Stimulated activated naive B cell treated with anti-CD40 and anti-IgM and Interleukin-4, amounts not matched to agents 10 μg/mL and 1 μg/mL and 100 μg/mL, for 72 hours (primary cell): Measurements from ENCODE around the gene MRFAP1L1.
"Not testable (repeated sequence)": the region's sequence is repeated elsewhere in the genome, so short reads cannot be mapped to it uniquely, and the experiment has no call there.

Source experiments
- ATAC-seq, 2 donors: fragments of 150-1000 bp; cut with Tn5 transposase; replicated peaks; 2 replicates each; pipeline ENCODE4 v1.10.0; 2021; ENCODE audit warnings: moderate library complexity in 1 of 2
- DNase-seq: peaks from one replicate; pipeline ENCODE4 v3.0.0; 2021
- H3K27ac Mint-ChIP-seq: one replicate; pipeline ENCODE4 v1.8.0; 2022; ENCODE audit warnings: mild to moderate bottlenecking, mixed read lengths
- H3K27me3 Mint-ChIP-seq, 2 donors: one replicate each; pipeline ENCODE4 v1.8.0; 2022; ENCODE audit warnings: mixed read lengths in 2 of 2
- H3K36me3 Mint-ChIP-seq, 2 donors: one replicate each; pipeline ENCODE4 v1.8.0; 2022; ENCODE audit warnings: mixed read lengths in 2 of 2, mild to moderate bottlenecking in 1 of 2
- H3K4me1 Mint-ChIP-seq, 2 donors: one replicate each; pipeline ENCODE4 v1.8.0; 2022; ENCODE audit warnings: mixed read lengths in 2 of 2, mild to moderate bottlenecking in 1 of 2
- H3K4me3 Mint-ChIP-seq, 2 donors: one replicate each; pipeline ENCODE4 v1.8.0; 2022; ENCODE audit warnings: mild to moderate bottlenecking in 2 of 2, mixed read lengths in 2 of 2, moderate library complexity in 1 of 2
- H3K9me3 Mint-ChIP-seq, 2 donors: one replicate each; pipeline ENCODE4 v1.8.0; 2022; ENCODE audit warnings: mixed read lengths in 2 of 2, mild to moderate bottlenecking in 1 of 2

The MRFAP1L1 gene

DNA sequence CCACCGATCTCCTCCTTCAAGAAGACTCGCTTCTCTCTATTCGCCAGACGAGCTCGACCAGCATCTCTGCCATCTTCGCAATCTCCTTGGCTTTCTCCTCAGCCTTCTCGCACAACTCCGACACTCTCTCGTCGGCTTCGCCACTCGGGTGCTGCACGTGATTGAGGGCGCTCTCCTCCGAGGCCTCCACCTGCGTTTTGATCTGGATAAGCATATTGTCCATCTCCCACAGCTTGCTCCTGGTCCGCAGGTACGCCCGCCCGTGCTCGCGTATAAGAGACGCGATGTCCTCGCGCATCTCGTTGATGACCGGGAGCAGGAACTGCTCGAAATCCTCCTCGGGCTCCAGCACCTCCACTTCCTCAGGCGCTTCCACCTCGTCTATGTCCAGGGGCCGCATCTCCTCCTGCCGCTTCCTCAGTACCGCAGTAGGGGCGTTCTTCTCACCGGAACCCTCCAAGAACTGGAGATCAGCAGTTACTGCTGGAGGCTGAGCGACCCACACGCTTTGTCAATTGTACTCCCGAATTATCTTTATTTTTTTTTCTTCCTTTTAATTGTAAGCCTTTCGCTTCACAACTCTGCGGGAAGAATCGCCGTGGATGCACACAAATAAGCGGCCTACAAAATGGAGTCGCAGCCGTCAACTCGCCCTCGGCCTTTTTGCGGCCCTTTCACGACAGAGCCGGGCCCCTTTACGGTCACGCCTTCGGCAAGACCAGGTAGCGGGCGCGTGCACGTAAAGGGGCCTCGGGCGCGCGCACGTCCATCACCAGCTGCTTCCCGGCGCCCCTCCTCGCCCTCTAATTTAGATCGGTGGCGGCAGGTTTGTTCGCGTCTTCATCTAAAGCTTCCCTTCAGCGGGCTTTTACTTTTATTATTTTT, at the start of gene MRFAP1L1:
Gene MRFAP1L1 (minus strand): TSS at position 636 of the 885 bp plus-strand sequence. CDS start 236 bp downstream, at position 400.
- ATAC-seq: peak; percentile 83 to 85
- no peaks in the 10 kb centered on the region for H3K27me3 Mint-ChIP-seq
- DNase-seq: peak; percentile 95
- peak within 1 kb of the TSS; percentile 87 to 100 for H3K4me3 Mint-ChIP-seq
- H3K36me3 Mint-ChIP-seq: peaks cover 28 to 52% of the 10 kb centered on the region in 2 donors
- H3K27ac Mint-ChIP-seq: peak within 1 kb of the TSS; percentile 98
- peaks cover 42 to 57% of the 10 kb centered on the region in 2 donors for H3K4me1 Mint-ChIP-seq
- H3K9me3 Mint-ChIP-seq: peaks cover 6 to 8% of the 10 kb centered on the region in 2 donors

GRCh38 chr4:6758728-6759127, 49.1 kb upstream of the MRFAP1L1 start:
- H3K36me3 Mint-ChIP-seq: no peaks in the 10 kb centered on the region
- no peak overlapping the region for H3K27ac Mint-ChIP-seq
- DNase-seq (no peak), ATAC-seq (no peak)
- peaks cover 0 to 4% of the 10 kb centered on the region in 2 donors for H3K4me1 Mint-ChIP-seq
- H3K27me3 Mint-ChIP-seq: peaks cover 17 to 21% of the 10 kb centered on the region in 2 donors
- H3K9me3 Mint-ChIP-seq: no peaks in the 10 kb centered on the region
- no peak overlapping the region for H3K4me3 Mint-ChIP-seq

- ATAC-seq, H3K4me3 Mint-ChIP-seq, DNase-seq, H3K36me3 Mint-ChIP-seq, H3K4me1 Mint-ChIP-seq, H3K27ac Mint-ChIP-seq, H3K9me3 Mint-ChIP-seq: not testable (repeated sequence)
- H3K27me3 Mint-ChIP-seq: peaks cover 8 to 17% of the 10 kb centered on the region in 2 donors
Observed at GRCh38 chr4:6756345-6756744, 46.7 kb upstream of the MRFAP1L1 start.

DNA sequence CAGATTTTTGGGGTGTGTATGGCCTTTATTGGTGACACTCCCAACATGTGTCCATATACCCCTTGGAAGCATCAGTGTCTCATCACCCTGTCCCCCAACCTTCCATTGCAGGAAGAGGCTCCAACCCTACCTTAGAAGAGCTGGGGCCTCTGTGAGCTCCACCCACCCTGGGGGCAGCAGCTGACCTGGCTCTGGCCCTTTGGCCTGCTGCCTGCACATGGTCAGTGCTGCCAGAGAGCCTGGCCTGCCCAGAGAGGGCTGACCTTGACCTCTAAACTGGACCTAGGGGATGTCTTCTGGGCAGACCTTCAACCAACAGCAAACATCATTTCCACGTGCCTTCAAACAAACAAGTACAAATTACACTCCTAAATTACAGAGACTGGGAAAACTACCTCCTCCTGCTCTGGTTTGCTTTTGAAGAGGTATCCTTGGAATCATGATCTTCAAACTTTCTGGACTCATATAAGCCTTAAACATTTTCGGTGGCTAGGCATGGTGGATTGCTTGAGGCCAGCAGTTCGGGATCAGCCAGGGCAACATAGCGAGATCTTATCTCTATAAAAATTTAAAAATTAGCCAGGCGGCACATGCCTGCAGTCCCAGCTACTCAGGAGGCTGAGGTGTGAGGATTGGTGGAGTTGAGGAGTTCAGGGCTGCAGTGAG, 45.6 kb upstream of the MRFAP1L1 start:
- H3K36me3 Mint-ChIP-seq: no peaks in the 10 kb centered on the region
- DNase-seq: no peak
- peaks cover 0 to 3% of the 10 kb centered on the region in 2 donors for H3K4me1 Mint-ChIP-seq
- no peak for ATAC-seq
- no peak overlapping the region for H3K27ac Mint-ChIP-seq
- peaks cover 0 to 6% of the 10 kb centered on the region in 2 donors for H3K27me3 Mint-ChIP-seq
- no peak overlapping the region for H3K4me3 Mint-ChIP-seq
- no peaks in the 10 kb centered on the region for H3K9me3 Mint-ChIP-seq

DNA sequence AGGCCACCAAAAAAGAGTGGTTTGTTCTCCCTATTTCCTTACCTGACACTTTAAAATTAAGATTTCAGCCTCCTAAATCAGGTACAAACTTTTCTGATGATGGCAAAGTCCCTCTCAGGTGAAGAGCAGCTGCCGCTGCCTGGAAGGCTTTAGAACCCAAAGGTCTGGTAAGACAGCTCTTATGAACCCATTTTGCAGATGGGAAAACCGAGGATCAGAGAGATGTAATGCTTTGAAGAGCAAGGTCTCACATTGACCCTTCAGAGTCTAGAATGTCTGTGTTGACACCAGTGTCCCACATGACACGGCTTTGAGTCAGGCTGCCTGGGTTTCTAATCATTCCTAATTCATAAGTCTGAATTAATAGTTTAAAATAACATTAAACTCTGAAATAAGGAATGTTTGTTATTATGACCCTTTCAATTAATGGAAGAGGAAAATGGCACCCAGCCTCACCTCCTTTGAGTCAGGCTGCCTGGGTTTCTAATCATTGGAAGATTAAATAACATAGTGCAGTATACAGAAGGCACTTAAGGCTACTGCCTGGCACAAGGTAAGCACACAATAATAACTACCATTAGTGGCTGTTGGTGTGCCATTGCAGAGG, 44.9 kb upstream of the MRFAP1L1 start:
- Mint-ChIP-seq H3K4me3 (no peak overlapping the region), H3K27me3 (peaks cover 2 to 8% of the 10 kb centered on the region in 2 donors), H3K27ac (no peak overlapping the region), H3K36me3 (no peaks in the 10 kb centered on the region), H3K4me1 (peaks cover 0 to 3% of the 10 kb centered on the region in 2 donors), H3K9me3 (no peaks in the 10 kb centered on the region)
- no peak for ATAC-seq
- no peak for DNase-seq

DNA sequence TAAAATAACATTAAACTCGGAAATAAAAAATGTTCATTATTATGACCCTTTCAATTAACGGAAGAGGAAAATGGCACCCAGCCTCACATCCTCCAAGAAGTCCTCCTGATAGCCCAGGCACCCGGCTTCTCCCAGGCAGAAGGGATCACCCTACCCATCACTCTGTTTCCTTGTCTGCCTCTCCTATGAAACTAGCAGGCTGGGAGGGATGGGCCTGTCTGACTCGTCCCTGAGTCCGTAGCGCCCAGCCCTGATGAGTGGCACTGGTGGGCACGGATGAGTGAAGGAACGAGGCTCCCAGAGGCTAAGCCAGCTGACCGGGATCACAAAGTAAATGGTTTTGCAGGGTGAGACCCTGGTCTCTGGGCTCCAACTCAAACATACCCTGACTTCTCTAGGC, 44.2 kb upstream of the MRFAP1L1 start:
- DNase-seq (no peak), ATAC-seq (no peak)
- Mint-ChIP-seq H3K27ac (no peak overlapping the region), H3K9me3 (no peaks in the 10 kb centered on the region), H3K36me3 (no peaks in the 10 kb centered on the region), H3K4me3 (no peak overlapping the region), H3K27me3 (peaks cover 4 to 11% of the 10 kb centered on the region in 2 donors), H3K4me1 (peaks cover 0 to 3% of the 10 kb centered on the region in 2 donors)

- Mint-ChIP-seq H3K27ac (no peak overlapping the region), H3K4me3 (no peak overlapping the region), H3K4me1 (peaks cover 0 to 3% of the 10 kb centered on the region in 2 donors), H3K27me3 (peaks cover 4 to 7% of the 10 kb centered on the region in 2 donors), H3K36me3 (no peaks in the 10 kb centered on the region), H3K9me3 (no peaks in the 10 kb centered on the region)
- ATAC-seq (no peak), DNase-seq (no peak)
Observed at GRCh38 chr4:6753103-6753560, 43.5 kb upstream of the MRFAP1L1 start.

GRCh38 chr4:6752486-6752829, 42.8 kb upstream of the MRFAP1L1 start:
- ATAC-seq: no peak

GRCh38 chr4:6751611-6752485, 42.2 kb upstream of the MRFAP1L1 start:
- Mint-ChIP-seq H3K27ac (no peak overlapping the region), H3K4me3 (no peak overlapping the region), H3K27me3 (peaks cover 7 to 8% of the 10 kb centered on the region in 2 donors), H3K36me3 (no peaks in the 10 kb centered on the region), H3K9me3 (no peaks in the 10 kb centered on the region), H3K4me1 (peaks cover 0 to 3% of the 10 kb centered on the region in 2 donors)
- no peak for ATAC-seq
- no peak for DNase-seq

More at GRCh38 chr4:6752486-6752829, 42.8 kb upstream of the MRFAP1L1 start:
- Mint-ChIP-seq H3K36me3 (no peaks in the 10 kb centered on the region), H3K27me3 (peaks cover 4 to 7% of the 10 kb centered on the region in 2 donors), H3K9me3 (no peaks in the 10 kb centered on the region), H3K27ac (no peak overlapping the region), H3K4me3 (no peak overlapping the region), H3K4me1 (peaks cover 0 to 3% of the 10 kb centered on the region in 2 donors)
- DNase-seq: no peak

DNA sequence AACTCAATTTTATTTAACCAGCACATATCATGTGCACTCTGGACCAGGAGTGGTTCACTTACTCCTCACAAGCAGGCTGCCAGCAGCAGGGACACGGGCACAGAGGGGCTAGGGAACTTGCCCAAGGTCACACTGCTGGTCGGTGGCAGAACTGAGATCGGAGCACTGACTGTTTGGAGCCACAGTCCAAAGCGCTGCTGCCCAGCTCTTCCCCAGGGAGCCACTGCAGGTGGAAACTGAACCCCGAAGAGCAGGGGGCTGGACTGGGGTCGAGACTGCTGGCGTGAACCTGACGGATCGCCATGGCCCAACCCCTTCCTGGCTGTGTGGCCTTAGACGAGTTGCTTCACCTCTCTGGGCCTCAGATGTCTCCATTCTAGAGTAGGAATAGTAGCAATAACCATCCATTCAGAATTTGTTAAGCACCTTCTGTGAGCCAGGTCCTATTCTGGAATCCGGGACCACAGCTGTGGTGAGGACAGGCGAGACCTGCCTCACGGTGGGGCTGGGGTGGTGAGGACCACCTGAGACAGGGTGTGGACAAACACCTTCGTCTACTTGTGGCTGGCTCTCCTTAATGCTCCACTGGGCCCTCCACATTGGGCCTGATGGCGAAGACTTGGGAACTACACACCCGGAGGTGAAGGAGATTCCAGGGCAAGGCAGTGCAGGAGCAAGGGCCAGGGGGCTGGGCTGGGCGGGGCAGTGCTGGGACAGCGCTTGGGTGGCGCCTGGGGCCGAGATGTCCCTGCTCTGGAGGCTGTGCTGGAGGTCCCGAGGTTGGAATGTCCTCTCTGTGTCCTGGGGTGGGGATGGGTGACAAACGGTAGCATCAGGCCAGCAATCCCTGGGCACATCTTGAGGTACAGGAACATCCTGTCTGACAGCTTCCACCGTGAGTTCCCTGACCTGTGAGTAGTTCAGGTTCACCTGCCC, 40.9 kb upstream of the MRFAP1L1 start:
- Mint-ChIP-seq H3K27ac (no peak overlapping the region), H3K4me1 (peaks cover 0 to 3% of the 10 kb centered on the region in 2 donors), H3K27me3 (peaks cover 7 to 8% of the 10 kb centered on the region in 2 donors), H3K4me3 (no peak overlapping the region), H3K9me3 (no peaks in the 10 kb centered on the region), H3K36me3 (no peaks in the 10 kb centered on the region)
- ATAC-seq (no peak), DNase-seq (no peak)

DNA sequence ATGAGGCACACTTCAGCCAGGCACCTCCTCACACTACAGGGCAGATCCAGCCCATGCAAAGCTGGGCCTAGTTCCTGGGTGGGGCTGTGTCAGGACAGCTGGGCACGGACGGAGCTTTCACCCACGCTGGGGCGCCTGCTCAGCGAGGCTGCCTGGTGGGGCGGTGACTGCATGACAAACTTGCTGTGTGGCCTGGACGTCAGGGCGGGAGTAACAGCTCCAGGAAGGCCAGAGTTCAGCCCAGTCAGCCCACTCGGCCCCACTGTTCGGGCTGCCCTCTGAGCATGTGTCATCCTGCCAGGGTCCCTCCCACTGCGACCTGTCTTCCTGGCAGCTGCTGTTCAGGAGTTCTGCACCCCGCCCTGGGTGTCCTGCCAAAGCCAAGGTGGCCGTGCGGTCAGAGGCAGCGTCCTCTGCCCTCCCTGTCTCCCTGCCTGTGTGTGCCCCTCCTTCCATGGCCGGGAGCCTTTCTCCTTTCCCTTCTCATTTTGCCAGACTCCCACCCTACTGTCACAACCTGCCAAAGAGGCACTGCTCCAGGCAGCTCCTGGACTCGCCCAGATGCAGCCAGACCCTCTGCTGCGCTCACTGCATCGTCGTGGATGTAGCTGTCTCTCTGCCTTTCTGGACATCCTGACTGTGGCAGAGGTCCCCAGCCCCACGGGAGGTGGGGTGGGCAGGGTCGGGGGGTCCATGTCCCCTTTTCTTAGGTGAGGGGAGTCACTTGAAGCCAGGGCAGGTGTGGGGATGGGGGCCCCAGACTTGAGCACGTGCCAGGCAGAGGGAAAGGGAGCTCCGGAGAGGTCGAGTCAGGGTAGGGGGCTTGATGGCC, 39.9 kb upstream of the MRFAP1L1 start:
- peaks cover 0 to 1% of the 10 kb centered on the region in 2 donors for H3K9me3 Mint-ChIP-seq
- no peak overlapping the region for H3K27ac Mint-ChIP-seq
- H3K36me3 Mint-ChIP-seq: no peaks in the 10 kb centered on the region
- ATAC-seq (no peak), DNase-seq (no peak)
- peaks cover 13% of the 10 kb centered on the region in 2 donors for H3K27me3 Mint-ChIP-seq
- no peak overlapping the region for H3K4me3 Mint-ChIP-seq
- H3K4me1 Mint-ChIP-seq: peaks cover 0 to 3% of the 10 kb centered on the region in 2 donors

DNA sequence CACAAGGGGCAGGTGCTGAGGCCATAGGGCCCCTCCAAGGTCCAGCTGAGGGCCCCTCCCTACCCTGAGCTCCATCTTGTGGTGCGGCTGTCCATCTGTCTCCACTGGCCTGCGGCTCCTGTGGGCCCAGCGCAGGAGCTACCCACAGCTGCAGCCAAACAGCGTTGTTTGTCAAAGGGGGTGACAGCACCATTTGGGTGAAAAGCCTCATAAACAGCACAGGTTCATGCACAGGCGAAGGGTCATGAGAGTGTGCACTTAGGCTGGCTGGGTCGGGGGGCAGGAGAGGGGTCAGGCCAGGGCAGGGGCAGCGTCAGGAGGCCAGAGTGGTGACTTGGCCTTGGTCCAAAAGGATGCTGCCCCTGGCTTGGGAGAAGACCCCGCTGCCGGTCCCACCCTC, 38.6 kb upstream of the MRFAP1L1 start:
- H3K4me3 Mint-ChIP-seq: no peak overlapping the region
- peaks cover 22 to 23% of the 10 kb centered on the region in 2 donors for H3K27me3 Mint-ChIP-seq
- H3K27ac Mint-ChIP-seq: no peak overlapping the region
- H3K9me3 Mint-ChIP-seq: peaks cover 0 to 1% of the 10 kb centered on the region in 2 donors
- H3K4me1 Mint-ChIP-seq: peaks cover 0 to 3% of the 10 kb centered on the region in 2 donors
- ATAC-seq (no peak), DNase-seq (no peak)
- no peaks in the 10 kb centered on the region for H3K36me3 Mint-ChIP-seq
